Measurements from ENCODE around the gene MYNN.
"Not testable (repeated sequence)": the region's sequence is repeated elsewhere in the genome, so short reads cannot be mapped to it uniquely, and the experiment has no call there.

Gene MYNN

GRCh38 chr3:169772897-169773816 is at the start of gene MYNN:
TSS of gene MYNN (plus strand) at chr3:169773396. CDS start at chr3:169774296, 900 bp downstream.
- peak; percentile 47 for DNase-seq

GRCh38 chr3:169731857-169732256 is 41.3 kb upstream of the MYNN start:
- DNase-seq, result not testable (repeated sequence)

GRCh38 chr3:169739067-169739466 is 34.1 kb upstream of the MYNN start:
- no peak for DNase-seq

- DNase-seq, result no peak
Measured at GRCh38 chr3:169744366-169745054, 28.7 kb upstream of the MYNN start.

- DNase-seq, result no peak
Measured at GRCh38 chr3:169746924-169747323, 26.3 kb upstream of the MYNN start.

- DNase-seq, result no peak
Measured at GRCh38 chr3:169748670-169749069, 24.5 kb upstream of the MYNN start.

GRCh38 chr3:169750665-169751064 is 22.5 kb upstream of the MYNN start:
- no peak for DNase-seq

GRCh38 chr3:169751875-169752274 is 21.3 kb upstream of the MYNN start:
- DNase-seq, result no peak

- DNase-seq, result no peak
Measured at GRCh38 chr3:169754711-169755110, 18.5 kb upstream of the MYNN start.

GRCh38 chr3:169755488-169755887 is 17.7 kb upstream of the MYNN start:
- DNase-seq, result no peak

- DNase-seq, result no peak
Measured at GRCh38 chr3:169758359-169758994, 14.7 kb upstream of the MYNN start.

- DNase-seq, result no peak
Measured at GRCh38 chr3:169759256-169759655, 13.9 kb upstream of the MYNN start.

- DNase-seq, result no peak
Measured at GRCh38 chr3:169760479-169760878, 12.7 kb upstream of the MYNN start.

GRCh38 chr3:169764312-169764881 is 8.8 kb upstream of the MYNN start:
- DNase-seq, result no peak

- DNase-seq, result peak; percentile 46
Measured at GRCh38 chr3:169764882-169765612, 8.1 kb upstream of the MYNN start, which contains the start of gene TERC. TSS of gene TERC (minus strand) at chr3:169765060.

GRCh38 chr3:169769287-169770181 is 3.7 kb upstream of the MYNN start, which contains the start of gene ACTRT3:
TSS of gene ACTRT3 (minus strand) at chr3:169769561. CDS start at chr3:169769520, 41 bp downstream.
- DNase-seq, result peak; percentile 65

GRCh38 chr3:169771497-169772304 is 1.5 kb upstream of the MYNN start:
- peak; percentile 78 for DNase-seq

- DNase-seq, result peak; percentile 73
Measured at GRCh38 chr3:169772305-169772896, 795 bp upstream of the MYNN start.

- DNase-seq, result no peak
Measured at GRCh38 chr3:169774186-169774585, 990 bp downstream of the MYNN start.

- no peak for DNase-seq
Measured at GRCh38 chr3:169777822-169778221, 4.6 kb downstream of the MYNN start.
